ENCODE measurements around the gene KRTAP10-6.

KRTAP10-6 gene

GRCh38 chr21:44575307-44576024 lies 16.8 kb downstream of the KRTAP10-6 start:
- no peak for DNase-seq

- DNase-seq: peak; percentile 91
Observed at GRCh38 chr21:44574457-44575306, 17.6 kb downstream of the KRTAP10-6 start.

- peak; percentile 77 for DNase-seq
Observed at GRCh38 chr21:44573630-44574456, 18.5 kb downstream of the KRTAP10-6 start, which contains the start of gene KRTAP10-4. Gene KRTAP10-4, plus strand, starts transcription at chr21:44573729. Its CDS starts 30 bp downstream, at chr21:44573759.

- DNase-seq: no peak
Observed at GRCh38 chr21:44572959-44573583, 19.2 kb downstream of the KRTAP10-6 start.

GRCh38 chr21:44571844-44572782 lies 20.2 kb downstream of the KRTAP10-6 start:
- no peak for DNase-seq

GRCh38 chr21:44571296-44571695 lies 21.0 kb downstream of the KRTAP10-6 start:
- no peak for DNase-seq

GRCh38 chr21:44569861-44570517 lies 22.3 kb downstream of the KRTAP10-6 start:
- no peak for DNase-seq

GRCh38 chr21:44568667-44569556 lies 23.4 kb downstream of the KRTAP10-6 start:
- DNase-seq: no peak

- no peak for DNase-seq
Observed at GRCh38 chr21:44568261-44568660, 24.0 kb downstream of the KRTAP10-6 start.

GRCh38 chr21:44567481-44568171 lies 24.7 kb downstream of the KRTAP10-6 start:
- no peak for DNase-seq

GRCh38 chr21:44566403-44566802 lies 25.9 kb downstream of the KRTAP10-6 start:
- no peak for DNase-seq

- no peak for DNase-seq
Observed at GRCh38 chr21:44564886-44565598, 27.3 kb downstream of the KRTAP10-6 start.

- no peak for DNase-seq
Observed at GRCh38 chr21:44564099-44564498, 28.2 kb downstream of the KRTAP10-6 start.

GRCh38 chr21:44558695-44559094 lies 33.6 kb downstream of the KRTAP10-6 start, which contains the start of gene KRTAP10-3:
Gene KRTAP10-3, minus strand, starts transcription at chr21:44558795. Its CDS starts 80 bp downstream, at chr21:44558715.
- DNase-seq: no peak

GRCh38 chr21:44558329-44558675 lies 34.0 kb downstream of the KRTAP10-6 start:
- peak; percentile 37 for DNase-seq

GRCh38 chr21:44557491-44558328 lies 34.6 kb downstream of the KRTAP10-6 start:
- DNase-seq: no peak

- DNase-seq: peak; percentile 81
Observed at GRCh38 chr21:44556879-44557278, 35.4 kb downstream of the KRTAP10-6 start.

Measured in NCI-H146 (cell line).